PC-3 (cell line): ENCODE results near the gene KBTBD12. TPM values are rescaled to one million over a fixed set of nuclear protein-coding genes. Genes with fewer than 3 reads are reported as not detected.

Experiments used
- ATAC-seq: fragments of 200-7000 bp; cut with Tn5 transposase; 2 replicates; pipeline ENCODE4 v1.9.1; 2020; ENCODE audit warnings: mild to moderate bottlenecking, moderate library complexity
- BruUV-seq: library from RNA; stranded (reverse); fragments of 400-500 nt; replicated peaks from 2 replicates; lab custom pipeline; 2021; lab: Mats Ljungman, UMichigan
- CTCF ChIA-PET: fragments of 300-600 bp; sonication (Branson Sonifier 250); formaldehyde crosslinking; loops from one replicate; lab custom pipeline; 2022; ENCODE audit warnings: antibody characterized with exemption; lab: Charles Lee
- POLR2A ChIA-PET: fragments of 300-600 bp; sonication (Branson Sonifier 250); formaldehyde crosslinking; loops from one replicate; lab custom pipeline; 2022; ENCODE audit warnings: antibody characterized with exemption; ENCODE audit not compliant: unreplicated experiment; lab: Charles Lee
- DNase-seq: peaks from one replicate; pipeline ENCODE4 v3.0.0-alpha.2; 2015
- H2AFZ ChIP-seq: fragments of 300-600 bp; sonication (generic); 2 replicates; pipeline ENCODE4 v1.6.0; 2016; ENCODE audit warnings: antibody characterized with exemption, low read length
- H3F3A ChIP-seq: fragments of 300-600 bp; sonication (generic); one replicate; pipeline ENCODE4 v1.6.0; 2017; ENCODE audit warnings: antibody characterized with exemption, low read length, control low read depth, mild to moderate bottlenecking; ENCODE audit not compliant: unreplicated experiment
- H3K27ac ChIP-seq: fragments of 300-600 bp; sonication (generic); 2 replicates; pipeline ENCODE4 v1.5.1; 2016; ENCODE audit warnings: mild to moderate bottlenecking, low read length
- H3K27me3 ChIP-seq: fragments of 300-600 bp; sonication (generic); 2 replicates; pipeline ENCODE4 v1.6.1; 2016; ENCODE audit warnings: low read length, mixed read lengths
- H3K36me3 ChIP-seq: fragments of 300-600 bp; sonication (generic); 2 replicates; pipeline ENCODE4 v1.6.1; 2016; ENCODE audit warnings: low read depth, mixed run types, low read length, mixed read lengths
- H3K4me1 ChIP-seq: fragments of 300-600 bp; sonication (generic); 2 replicates; pipeline ENCODE4 v1.5.1; 2016; ENCODE audit warnings: low read length; ENCODE audit not compliant: insufficient read depth
- H3K4me2 ChIP-seq: fragments of 300-600 bp; sonication (generic); 2 replicates; pipeline ENCODE4 v1.6.0; 2016; ENCODE audit warnings: low read length
- H3K4me3 ChIP-seq: fragments of 300-600 bp; sonication (generic); 2 replicates; pipeline ENCODE4 v1.5.1; 2016; ENCODE audit warnings: mild to moderate bottlenecking, low read length, mixed read lengths
- H3K79me2 ChIP-seq: fragments of 300-600 bp; sonication (generic); 2 replicates; pipeline ENCODE4 v1.6.1; 2017; ENCODE audit warnings: low read length, mixed read lengths
- H3K9ac ChIP-seq: fragments of 300-600 bp; sonication (generic); 2 replicates; pipeline ENCODE4 v1.6.0; 2016; ENCODE audit warnings: mild to moderate bottlenecking, low read length
- H3K9me2 ChIP-seq: fragments of 300-600 bp; sonication (generic); replicated peaks from 2 replicates; pipeline ENCODE4 v1.6.1; 2016; ENCODE audit warnings: mixed run types, low read length, mixed read lengths
- H3K9me3 ChIP-seq: fragments of 300-600 bp; sonication (generic); 2 replicates; pipeline ENCODE4 v1.6.1; 2016; ENCODE audit warnings: low read length, mixed read lengths
- H4K20me1 ChIP-seq: fragments of 300-600 bp; sonication (generic); 2 replicates; pipeline ENCODE4 v1.6.1; 2016; ENCODE audit warnings: low read length, mixed read lengths
- EZH2 ChIP-seq: fragments of 300-600 bp; sonication (generic); IDR thresholded peaks from one replicate; pipeline ENCODE4 v1.6.1; 2017; ENCODE audit warnings: antibody characterized with exemption, mild to moderate bottlenecking, low read length; ENCODE audit not compliant: unreplicated experiment
- EZH2phosphoT487 ChIP-seq: fragments of 300-600 bp; sonication (generic); IDR thresholded peaks from 2 replicates; pipeline ENCODE4 v1.6.1; 2018; ENCODE audit warnings: mild to moderate bottlenecking, antibody characterized with exemption, low read length, borderline replicate concordance
- intact Hi-C: fragments of 100-400 bp; cut with micrococcal nuclease; formaldehyde crosslinking; loops from 2 replicates; pipeline ENCODE4 v1.9.0; 2023
- total RNA-seq: library from RNA; depleted of rRNA; stranded (reverse); fragments of >200 nt; gene quantifications from 2 replicates; pipeline ENCODE4 v1.2.3, GENCODE V29; 2014
- TF ChIP-seq, protein P1 (sequence below): fragments of 300-600 bp; sonication (generic); conservative IDR thresholded peaks from 2 replicates; pipeline ENCODE4 v1.5.1; 2017; ENCODE audit warnings: antibody characterized with exemption, low read depth, mild to moderate bottlenecking, low read length

The KBTBD12 gene
- total RNA-seq, 1 experiment from 2014 or later, result not detected

DNA sequence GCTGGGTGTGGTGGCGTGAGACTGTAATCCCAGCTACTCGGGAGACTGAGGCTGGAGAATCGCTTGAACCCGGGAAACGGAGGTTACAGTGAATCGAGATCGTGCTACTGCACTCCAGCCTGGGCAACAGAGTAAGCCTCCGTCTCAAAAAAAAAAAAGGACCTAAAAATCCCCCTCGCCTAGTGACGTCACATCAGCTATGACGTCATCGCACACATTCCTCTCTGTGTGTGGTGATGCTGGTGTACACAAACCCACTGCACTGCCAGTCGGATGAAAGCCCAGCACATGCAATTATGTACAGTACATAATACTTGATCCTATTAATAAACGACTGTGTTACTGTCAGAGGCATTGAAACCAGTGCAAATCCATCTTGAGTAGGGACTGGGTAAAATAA, 97.0 kb downstream of the KBTBD12 start:
- no peak overlapping the region for H3K27ac ChIP-seq
- no peak overlapping the region for H3K4me3 ChIP-seq
- peaks cover 3% of the 10 kb centered on the region; the same call in 1 of the 2 replicates for H3K9me3 ChIP-seq
- ATAC-seq (no peak), DNase-seq (no peak)
- no TSS peak for BruUV-seq
- H4K20me1 ChIP-seq, result no peaks in the 10 kb centered on the region
- H3K9me2 ChIP-seq, result no peaks in the 10 kb centered on the region
- peaks cover 4% of the 10 kb centered on the region for H3K4me1 ChIP-seq
- H3K79me2 ChIP-seq, result no peaks in the 10 kb centered on the region
- no peaks in the 10 kb centered on the region for H3K36me3 ChIP-seq
- no peaks in the 10 kb centered on the region for H3K27me3 ChIP-seq
- H3F3A ChIP-seq, result no peaks in the 10 kb centered on the region
- intact Hi-C loops, result loop anchor here (10.0 kb wide), 1 partner anchor 123 kb away; no protein-coding TSS in a partner anchor
- TF ChIP-seq EZH2 (no peak), EZH2phosphoT487 (no peak)
- TF ChIP-seq, protein P1, sequence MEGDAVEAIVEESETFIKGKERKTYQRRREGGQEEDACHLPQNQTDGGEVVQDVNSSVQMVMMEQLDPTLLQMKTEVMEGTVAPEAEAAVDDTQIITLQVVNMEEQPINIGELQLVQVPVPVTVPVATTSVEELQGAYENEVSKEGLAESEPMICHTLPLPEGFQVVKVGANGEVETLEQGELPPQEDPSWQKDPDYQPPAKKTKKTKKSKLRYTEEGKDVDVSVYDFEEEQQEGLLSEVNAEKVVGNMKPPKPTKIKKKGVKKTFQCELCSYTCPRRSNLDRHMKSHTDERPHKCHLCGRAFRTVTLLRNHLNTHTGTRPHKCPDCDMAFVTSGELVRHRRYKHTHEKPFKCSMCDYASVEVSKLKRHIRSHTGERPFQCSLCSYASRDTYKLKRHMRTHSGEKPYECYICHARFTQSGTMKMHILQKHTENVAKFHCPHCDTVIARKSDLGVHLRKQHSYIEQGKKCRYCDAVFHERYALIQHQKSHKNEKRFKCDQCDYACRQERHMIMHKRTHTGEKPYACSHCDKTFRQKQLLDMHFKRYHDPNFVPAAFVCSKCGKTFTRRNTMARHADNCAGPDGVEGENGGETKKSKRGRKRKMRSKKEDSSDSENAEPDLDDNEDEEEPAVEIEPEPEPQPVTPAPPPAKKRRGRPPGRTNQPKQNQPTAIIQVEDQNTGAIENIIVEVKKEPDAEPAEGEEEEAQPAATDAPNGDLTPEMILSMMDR, result no peak
- no peak overlapping the region for H2AFZ ChIP-seq
- ChIA-PET CTCF (interaction anchor here (0.7 kb wide), 1 partner anchor 11 kb away, joined by 6 read pairs; no protein-coding TSS in a partner anchor), POLR2A (no interaction called here)
- H3K4me2 ChIP-seq, result no peak overlapping the region
- H3K9ac ChIP-seq, result no peak overlapping the region

DNA sequence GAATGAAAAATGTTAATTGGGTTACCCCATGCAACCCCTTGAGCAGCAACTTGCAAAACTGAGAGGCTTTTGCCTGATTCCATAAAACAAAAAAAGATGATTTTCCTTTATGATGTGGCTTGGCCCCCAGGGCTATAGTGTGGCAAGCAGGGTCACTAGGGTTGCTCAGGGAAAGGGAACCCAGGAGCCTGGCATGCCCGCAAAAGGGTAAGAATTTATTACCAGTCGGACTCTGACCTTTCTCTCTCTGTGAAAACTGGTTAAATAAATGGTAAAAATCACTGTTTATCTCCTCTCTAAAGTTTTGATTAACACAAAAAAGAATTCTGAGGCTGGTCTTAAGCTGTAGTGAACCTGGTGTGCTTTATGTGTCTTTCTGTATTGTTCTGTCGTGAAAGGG, 99.5 kb downstream of the KBTBD12 start:
- ChIA-PET CTCF (no interaction called here), POLR2A (no interaction called here)
- Histone ChIP-seq H3K4me3 (no peak overlapping the region), H2AFZ (no peak overlapping the region), H3K9me2 (no peaks in the 10 kb centered on the region), H3K79me2 (no peaks in the 10 kb centered on the region), H3K9me3 (peaks cover 3% of the 10 kb centered on the region; the same call in 1 of the 2 replicates), H3K9ac (no peak overlapping the region), H3K27ac (no peak overlapping the region), H3K36me3 (no peaks in the 10 kb centered on the region), H3K4me1 (peaks cover 4% of the 10 kb centered on the region), H3F3A (no peaks in the 10 kb centered on the region), H3K4me2 (no peak overlapping the region), H3K27me3 (no peaks in the 10 kb centered on the region), H4K20me1 (no peaks in the 10 kb centered on the region)
- TF ChIP-seq, protein P1, result no peak
- TF ChIP-seq EZH2 (no peak), EZH2phosphoT487 (no peak)
- no TSS peak for BruUV-seq
- intact Hi-C loops, result loop anchor here (10.0 kb wide), 1 partner anchor 120 kb away; no protein-coding TSS in a partner anchor
- ATAC-seq (no peak), DNase-seq (no peak)

DNA sequence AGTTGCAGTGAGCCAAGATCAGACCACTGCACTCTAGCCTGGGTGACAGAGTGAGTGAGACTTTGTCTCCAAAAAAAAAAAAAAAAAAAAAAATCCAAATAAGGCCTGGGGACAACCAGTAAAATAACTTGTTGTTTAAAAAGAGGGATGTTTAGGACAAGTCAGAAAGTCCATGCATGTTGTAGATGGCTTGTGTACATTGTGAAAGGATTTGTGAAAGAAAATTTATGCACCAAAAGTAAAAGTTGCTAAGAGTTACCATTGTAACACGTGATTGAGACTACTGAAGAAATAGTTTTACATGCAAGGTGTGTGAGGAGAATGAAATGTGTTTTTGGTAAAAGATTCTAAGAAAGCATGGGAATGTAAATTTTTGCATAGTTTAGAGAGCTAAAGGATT, 101.5 kb downstream of the KBTBD12 start:
- no peaks in the 10 kb centered on the region for H3K36me3 ChIP-seq
- intact Hi-C loops, result loop anchor here (10.0 kb wide), 1 partner anchor 118 kb away; no protein-coding TSS in a partner anchor
- no peaks in the 10 kb centered on the region for H3K79me2 ChIP-seq
- peaks cover 1% of the 10 kb centered on the region for H3K4me1 ChIP-seq
- no peaks in the 10 kb centered on the region for H3F3A ChIP-seq
- ATAC-seq (no peak), DNase-seq (no peak)
- no peak overlapping the region for H3K4me3 ChIP-seq
- no peak overlapping the region for H2AFZ ChIP-seq
- CTCF ChIA-PET, result no interaction called here
- H3K9ac ChIP-seq, result no peak overlapping the region
- TF ChIP-seq, protein P1, result no peak
- no peak for TF ChIP-seq EZH2phosphoT487
- TF ChIP-seq EZH2, result no peak
- POLR2A ChIA-PET, result interaction anchor here (0.5 kb wide), 1 partner anchor 1109 kb away, joined by 3 read pairs; no protein-coding TSS in a partner anchor
- no peak overlapping the region for H3K4me2 ChIP-seq
- no peaks in the 10 kb centered on the region for H3K9me2 ChIP-seq
- BruUV-seq, result no TSS peak
- H4K20me1 ChIP-seq, result no peaks in the 10 kb centered on the region
- no peaks in the 10 kb centered on the region for H3K27me3 ChIP-seq
- no peak overlapping the region for H3K27ac ChIP-seq
- peaks cover 3% of the 10 kb centered on the region; the same call in 1 of the 2 replicates for H3K9me3 ChIP-seq
